A673 (cell line): ENCODE measurements around the gene DDX51. TPM values are rescaled to one million over a fixed set of nuclear protein-coding genes. Genes with fewer than 3 reads are reported as not detected.

Source experiments
- BruUV-seq: library from RNA; stranded (reverse); fragments of 400-500 nt; replicated peaks from 2 replicates; lab custom pipeline; 2021; lab: Mats Ljungman, UMichigan
- CTCF ChIA-PET: fragments of 300-600 bp; sonication (Branson Sonifier 250); formaldehyde crosslinking; loops from one replicate; lab custom pipeline; 2022; ENCODE audit warnings: antibody characterized with exemption; lab: Charles Lee
- POLR2A ChIA-PET: fragments of 300-600 bp; sonication (Branson Sonifier 250); formaldehyde crosslinking; loops from one replicate; lab custom pipeline; 2022; ENCODE audit warnings: antibody characterized with exemption; ENCODE audit not compliant: low non-redundant PET; lab: Charles Lee
- DNase-seq: peaks from one replicate; pipeline ENCODE4 v3.0.0-alpha.2; 2015; ENCODE audit warnings: low spot score
- H3K27ac ChIP-seq: fragments of 200-600 bp; sonication (generic); 2 replicates; pipeline ENCODE4 v1.5.1; 2016; ENCODE audit warnings: mixed run types, low read depth, mild to moderate bottlenecking, mixed read lengths, antibody characterized with exemption, low read length; ENCODE audit not compliant: poor library complexity, severe bottlenecking
- H3K27me3 ChIP-seq: fragments of 200-600 bp; sonication (generic); replicated peaks from 2 replicates; pipeline ENCODE4 v1.6.1; 2017; ENCODE audit warnings: mixed run types, low read depth, mild to moderate bottlenecking, mixed read lengths, antibody characterized with exemption, low read length; ENCODE audit not compliant: insufficient read depth, poor library complexity
- H3K36me3 ChIP-seq: fragments of 200-600 bp; sonication (generic); 2 replicates; pipeline ENCODE4 v1.6.1; 2016; ENCODE audit warnings: mixed run types, mild to moderate bottlenecking, mixed read lengths, antibody characterized with exemption, low read length; ENCODE audit not compliant: insufficient read depth, poor library complexity, severe bottlenecking
- H3K4me1 ChIP-seq: fragments of 200-600 bp; sonication (generic); 2 replicates; pipeline ENCODE4 v1.6.1; 2017; ENCODE audit warnings: mixed run types, mild to moderate bottlenecking, mixed read lengths, antibody characterized with exemption, low read length; ENCODE audit not compliant: insufficient read depth, poor library complexity, severe bottlenecking
- H3K4me3 ChIP-seq: fragments of 200-600 bp; sonication (generic); 2 replicates; pipeline ENCODE4 v1.5.1; 2016; ENCODE audit warnings: low read depth, mixed run types, mild to moderate bottlenecking, mixed read lengths, low read length; ENCODE audit not compliant: poor library complexity, severe bottlenecking
- H3K9me3 ChIP-seq: fragments of 200-600 bp; sonication (generic); 2 replicates; pipeline ENCODE4 v1.6.1; 2016; ENCODE audit warnings: mixed run types, low read depth, mild to moderate bottlenecking, mixed read lengths, antibody characterized with exemption, low read length; ENCODE audit not compliant: poor library complexity, severe bottlenecking
- EZH2 ChIP-seq: fragments of 200-600 bp; sonication (generic); IDR thresholded peaks from 2 replicates; pipeline ENCODE4 v1.6.1; 2017; ENCODE audit warnings: borderline replicate concordance, low read depth, mild to moderate bottlenecking, mixed read lengths, antibody characterized with exemption, low read length; ENCODE audit not compliant: poor library complexity, severe bottlenecking
- intact Hi-C: fragments of 100-400 bp; cut with micrococcal nuclease; formaldehyde crosslinking; loops from one replicate; pipeline ENCODE4 v1.10.0; 2022; ENCODE audit not compliant: unreplicated experiment
- total RNA-seq: library from RNA; stranded (reverse); gene quantifications from 2 replicates; pipeline ENCODE4 v1.2.3, GENCODE V29; 2021
- TF ChIP-seq, protein P1 (sequence below): fragments of 300-800, 200-600 bp; sonication (generic); conservative IDR thresholded peaks from 2 replicates; pipeline ENCODE4 v1.5.1; 2017; ENCODE audit warnings: low read depth, mild to moderate bottlenecking, antibody characterized with exemption, low read length, moderate library complexity, mixed read lengths

Gene DDX51
- total RNA-seq, 1 experiment from 2014 or later = 38.9 TPM

DNA sequence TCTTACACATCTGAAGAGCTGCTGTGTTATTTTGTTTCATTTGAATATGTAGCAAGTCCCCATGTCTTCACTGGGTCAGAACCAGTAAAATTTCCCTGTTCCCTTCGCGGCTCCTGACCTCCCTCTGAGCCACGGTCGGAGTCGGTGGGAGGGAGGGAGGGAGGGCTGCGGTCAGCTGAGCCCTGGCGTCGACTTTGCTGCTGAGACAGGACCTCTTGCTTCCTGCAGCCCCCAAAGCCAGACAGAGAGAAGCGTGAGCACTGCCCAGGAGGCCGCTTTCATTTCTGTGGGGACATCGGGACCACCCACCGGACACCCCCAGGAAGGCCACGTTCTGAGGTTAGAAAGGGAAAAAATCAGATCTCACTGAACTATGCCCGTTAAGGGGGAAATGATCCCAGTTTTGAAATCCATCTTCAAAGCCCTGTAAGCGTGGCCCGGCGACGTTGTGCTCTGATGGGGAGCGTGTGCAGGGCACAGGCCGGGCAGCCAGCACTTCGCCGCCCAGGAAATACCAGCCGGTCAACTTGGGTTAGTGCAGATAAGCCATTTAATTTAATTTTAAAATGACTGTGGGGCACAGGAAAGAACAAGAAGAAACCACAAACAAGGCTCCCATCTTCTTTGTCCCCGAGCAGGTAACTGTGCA, 42.2 kb upstream of the DDX51 start:
- Histone ChIP-seq H3K27me3 (no peaks in the 10 kb centered on the region), H3K27ac (no peak overlapping the region), H3K4me3 (no peak overlapping the region), H3K4me1 (peaks cover 16% of the 10 kb centered on the region), H3K9me3 (no peaks in the 10 kb centered on the region), H3K36me3 (no peaks in the 10 kb centered on the region)
- intact Hi-C loops = no loop called here
- no TSS peak for BruUV-seq
- no peak for DNase-seq
- ChIA-PET POLR2A (no interaction called here), CTCF (no interaction called here)
- no peak for TF ChIP-seq EZH2
- TF ChIP-seq, protein P1, sequence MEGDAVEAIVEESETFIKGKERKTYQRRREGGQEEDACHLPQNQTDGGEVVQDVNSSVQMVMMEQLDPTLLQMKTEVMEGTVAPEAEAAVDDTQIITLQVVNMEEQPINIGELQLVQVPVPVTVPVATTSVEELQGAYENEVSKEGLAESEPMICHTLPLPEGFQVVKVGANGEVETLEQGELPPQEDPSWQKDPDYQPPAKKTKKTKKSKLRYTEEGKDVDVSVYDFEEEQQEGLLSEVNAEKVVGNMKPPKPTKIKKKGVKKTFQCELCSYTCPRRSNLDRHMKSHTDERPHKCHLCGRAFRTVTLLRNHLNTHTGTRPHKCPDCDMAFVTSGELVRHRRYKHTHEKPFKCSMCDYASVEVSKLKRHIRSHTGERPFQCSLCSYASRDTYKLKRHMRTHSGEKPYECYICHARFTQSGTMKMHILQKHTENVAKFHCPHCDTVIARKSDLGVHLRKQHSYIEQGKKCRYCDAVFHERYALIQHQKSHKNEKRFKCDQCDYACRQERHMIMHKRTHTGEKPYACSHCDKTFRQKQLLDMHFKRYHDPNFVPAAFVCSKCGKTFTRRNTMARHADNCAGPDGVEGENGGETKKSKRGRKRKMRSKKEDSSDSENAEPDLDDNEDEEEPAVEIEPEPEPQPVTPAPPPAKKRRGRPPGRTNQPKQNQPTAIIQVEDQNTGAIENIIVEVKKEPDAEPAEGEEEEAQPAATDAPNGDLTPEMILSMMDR = no peak

DNA sequence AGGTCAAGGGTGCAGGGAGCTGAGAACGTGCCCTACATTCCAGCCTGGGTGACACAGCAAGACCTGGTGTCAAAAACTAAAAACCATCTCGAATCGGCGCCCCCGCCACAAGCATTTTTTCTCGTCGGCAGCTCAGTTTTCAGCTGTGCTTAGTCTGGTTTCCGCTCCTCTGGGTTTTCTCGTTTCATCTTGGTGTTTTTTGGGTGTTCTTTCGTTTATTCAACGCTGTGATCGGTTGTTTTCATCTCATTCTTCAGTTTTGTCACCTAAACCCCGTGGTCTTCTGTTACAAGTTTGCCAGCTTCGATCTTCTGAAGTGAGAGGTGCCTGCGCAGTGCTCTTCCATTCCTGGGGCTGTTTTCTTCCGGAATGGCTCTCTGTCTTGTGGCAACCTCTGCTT, 41.6 kb upstream of the DDX51 start:
- Histone ChIP-seq H3K9me3 (no peaks in the 10 kb centered on the region), H3K27me3 (no peaks in the 10 kb centered on the region), H3K4me3 (no peak overlapping the region), H3K27ac (no peak overlapping the region), H3K36me3 (no peaks in the 10 kb centered on the region), H3K4me1 (peaks cover 9% of the 10 kb centered on the region)
- intact Hi-C loops = no loop called here
- CTCF ChIA-PET = no interaction called here
- DNase-seq = no peak
- POLR2A ChIA-PET = no interaction called here
- TF ChIP-seq EZH2 = no peak
- BruUV-seq = no TSS peak

DNA sequence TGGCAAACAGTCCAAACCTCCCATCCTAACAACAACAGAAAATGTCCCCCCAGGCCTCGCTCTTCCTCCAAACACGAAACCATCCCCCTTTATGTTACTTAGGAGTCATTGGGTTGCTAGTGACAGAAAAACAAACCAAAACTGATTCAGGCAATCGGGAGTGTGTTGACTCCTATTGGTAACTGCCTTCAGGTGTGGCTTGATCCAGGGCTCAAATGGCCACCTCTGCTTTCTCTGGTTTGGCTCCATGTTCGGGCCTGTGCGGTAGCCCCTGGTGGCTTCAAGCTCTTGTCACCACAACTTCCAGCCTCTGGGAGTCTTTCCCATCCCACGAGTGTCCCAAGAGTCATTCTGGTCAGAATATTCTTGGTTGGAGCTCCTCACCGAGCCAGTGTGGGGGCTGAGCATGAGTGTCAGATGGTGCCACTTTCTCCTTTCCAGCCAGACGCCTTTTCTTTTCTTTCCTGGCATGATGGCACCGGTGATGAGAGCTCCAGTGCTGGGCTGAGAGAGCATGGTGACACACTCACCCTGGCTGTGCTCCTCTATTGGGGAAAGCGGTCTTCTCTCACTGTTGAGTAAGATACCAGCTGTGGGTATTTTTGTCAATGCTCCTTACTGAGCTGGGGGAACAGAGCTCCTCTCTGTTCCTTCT, 38.7 kb upstream of the DDX51 start:
- H3K9me3 ChIP-seq = no peaks in the 10 kb centered on the region
- no peak for DNase-seq
- intact Hi-C loops = no loop called here
- no peak overlapping the region for H3K4me3 ChIP-seq
- TF ChIP-seq, protein P1 = no peak
- TF ChIP-seq EZH2 = no peak
- no peaks in the 10 kb centered on the region for H3K36me3 ChIP-seq
- ChIA-PET CTCF (no interaction called here), POLR2A (no interaction called here)
- no peaks in the 10 kb centered on the region for H3K27me3 ChIP-seq
- H3K4me1 ChIP-seq = peaks cover 11% of the 10 kb centered on the region
- no TSS peak for BruUV-seq
- no peak overlapping the region for H3K27ac ChIP-seq
